ENCODE results near the gene HARBI1.

DNA sequence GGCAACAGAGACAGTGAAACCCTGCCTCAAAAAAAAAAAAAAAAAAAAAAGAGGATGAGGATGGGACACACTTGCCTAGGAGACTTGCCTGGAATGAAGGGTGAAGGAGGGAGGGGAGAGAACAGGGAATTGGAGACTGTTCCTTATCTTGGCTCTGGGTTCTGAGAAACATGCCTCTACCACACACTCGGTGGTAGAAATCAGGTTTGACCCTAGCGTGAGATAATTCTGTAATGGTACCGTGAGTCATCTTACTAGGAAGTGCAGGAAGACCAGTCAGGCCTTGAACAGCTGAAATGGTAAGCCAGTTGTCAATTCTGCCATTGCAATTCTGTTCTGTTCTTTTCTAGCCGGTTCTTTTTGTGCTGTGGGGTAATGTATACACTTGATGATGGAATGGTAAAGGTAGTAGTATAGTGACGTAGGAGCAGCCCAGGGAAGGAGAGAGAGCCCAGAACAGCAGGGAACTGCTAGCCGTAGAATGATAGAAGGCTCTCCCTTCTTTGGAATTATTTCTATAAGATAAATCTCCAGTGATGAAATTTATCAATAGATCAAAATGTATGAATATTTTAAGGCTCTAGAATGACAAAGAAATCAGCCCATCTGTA lies 19.3 kb downstream of the HARBI1 start:
- no peak for TF ChIP-seq CTCF (IDR thresholded peaks at IDR 0.05; ENCODE audit: borderline replicate concordance, extremely low read depth, low read length, poor library complexity, severe bottlenecking)
- no peak for TF ChIP-seq EZH2 (IDR thresholded peaks at IDR 0.05; ENCODE audit: borderline replicate concordance, low read depth, low read length, severe bottlenecking)
